H1 (cell line): ENCODE results near the gene ZNF8. TPM values are rescaled to one million over a fixed set of nuclear protein-coding genes. Genes with fewer than 3 reads are reported as not detected.

ENCODE experiments used
- BCL11A ChIP-seq, 2 experiments: IDR thresholded peaks; one replicate each; pipeline ENCODE4 v1.6.1; 2011; ENCODE audit warnings: low read depth in 2 of 2, low read length in 2 of 2, mild to moderate bottlenecking in 2 of 2
- CHD2 ChIP-seq: IDR thresholded peaks from 2 replicates; pipeline ENCODE4 v1.6.1; 2012; ENCODE audit warnings: low read length, improper control_type of control experiment
- CHD7 ChIP-seq: fragments of 300-600 bp; sonication (generic); IDR thresholded peaks from 2 replicates; pipeline ENCODE4 v1.7.1; 2012; ENCODE audit warnings: low read length, moderate library complexity, mild to moderate bottlenecking, inconsistent platforms; ENCODE audit not compliant: insufficient replicate concordance
- GTF2F1 ChIP-seq: IDR thresholded peaks from 2 replicates; pipeline ENCODE4 v1.6.1; 2012; ENCODE audit warnings: low read depth, low read length, improper control_type of control experiment, borderline replicate concordance
- HDAC6 ChIP-seq: IDR thresholded peaks from one replicate; pipeline ENCODE4 v1.7.1; 2012; ENCODE audit warnings: low read depth, mild to moderate bottlenecking, inconsistent platforms, low read length, moderate library complexity
- KDM4A ChIP-seq: IDR thresholded peaks from one replicate; pipeline ENCODE4 v1.7.1; 2012; ENCODE audit warnings: low read depth, mild to moderate bottlenecking, moderate library complexity, low read length, inconsistent platforms; ENCODE audit not compliant: severe bottlenecking
- NANOG ChIP-seq: IDR thresholded peaks from 2 replicates; pipeline ENCODE4 v1.6.1; 2011; ENCODE audit warnings: low read length, low read depth, mild to moderate bottlenecking, inconsistent platforms; ENCODE audit not compliant: insufficient read depth, poor library complexity, severe bottlenecking
- RBBP5 ChIP-seq: IDR thresholded peaks from 2 replicates; pipeline ENCODE4 v1.7.1; 2012; ENCODE audit warnings: low read depth, mild to moderate bottlenecking, inconsistent platforms, low read length, moderate library complexity, borderline replicate concordance
- RXRA ChIP-seq: IDR thresholded peaks from 2 replicates; pipeline ENCODE4 v1.6.1; 2011; ENCODE audit warnings: low read depth, mild to moderate bottlenecking, low read length, moderate library complexity; ENCODE audit not compliant: insufficient read depth
- SP2 ChIP-seq: IDR thresholded peaks from 2 replicates; pipeline ENCODE4 v1.6.1; 2012; ENCODE audit warnings: mild to moderate bottlenecking, low read length, inconsistent platforms
- polyA plus RNA-seq, 7 experiments: library from polyadenylated mRNA; depleted of rRNA in 3 of 7; stranded (reverse) in 5 of 7; unstranded in 2 of 7; fragments of >200 nt in 5 of 7; fragments of 200-250 nt in 2 of 7; gene quantifications; 1 replicate in 5 of 7; 2 replicates in 1 of 7; 4 replicates in 1 of 7; pipeline versions ENCODE4 v1.2.1 to v1.2.3, GENCODE V29; 2011 to 2013; ENCODE audit warnings: missing spikeins in 2 of 7, mixed read lengths in 2 of 7
- total RNA-seq: library from RNA; stranded (reverse); fragmentation: NEBNext Ultra II Directional; extraction: Animal tissue kit (Norgen Biotek cat#: 25700); gene quantifications from 2 replicates; pipeline ENCODE4 v1.2.1, GENCODE V29; 2021

ZNF8 gene
- total and polyA plus RNA-seq, 2 of the 8 experiments (the other 6 are each of a cell fraction or from before 2014, with no cell fraction given): 9.2 to 21.5 TPM

- TF ChIP-seq CHD7 (no peak), GTF2F1 (no peak), BCL11A (IDR thresholded peaks at IDR 0.05; ENCODE audit: low read depth in 2 of 2, low read length in 2 of 2) (no peak), NANOG (no peak), RBBP5 (peak; percentile 13; the same call in 1 of the 2 replicates), HDAC6 (no peak), CHD2 (no peak), SP2 (no peak), RXRA (no peak), KDM4A (peak; percentile 79)
Measured at GRCh38 chr19:58279042-58279924, 528 bp downstream of the ZNF8 start (continued).
